ENCODE results near the gene KICS2. TPM values are rescaled to one million over a fixed set of nuclear protein-coding genes. Genes with fewer than 3 reads are reported as not detected.

Gene KICS2
- total and polyA plus RNA-seq, 2 of the 8 experiments (the other 6 are each of a cell fraction or from before 2014, with no cell fraction given) = 5.6 to 9.5 TPM

GRCh38 chr12:64220046-64220445 is 2.0 kb downstream of the KICS2 start:
- Histone ChIP-seq H3K9ac (replicated peaks in 1 of 4; ENCODE audit: extremely low read depth in 1 of 4, low read depth in 3 of 4, low read length in 3 of 4) (no peak overlapping the region), H3K56ac (replicated peaks; ENCODE audit: insufficient read length, low read depth, low read length) (no peak overlapping the region), H2BK120ac (replicated peaks; ENCODE audit: low read depth, low read length) (no peak overlapping the region), H2BK5ac (ENCODE audit: low read depth, low read length) (no peak overlapping the region), H3K18ac (ENCODE audit: extremely low read depth, low read length) (no peak overlapping the region), H3K9me3 (ENCODE audit: insufficient read depth in 2 of 2, low read depth in 1 of 2, low read length in 1 of 2) (no peaks in the 10 kb centered on the region), H3K23ac (ENCODE audit: insufficient read length) (no peak overlapping the region), H3K4me1 (replicated peaks in 1 of 4; ENCODE audit: control insufficient read depth in 3 of 4, insufficient read depth in 4 of 4, low read length in 3 of 4) (peaks cover 0 to 10% (median 3%) of the 10 kb centered on the region in 4 experiments; a peak in 5 of 7 replicates), H3K27me3 (replicated peaks in 1 of 4; ENCODE audit: control insufficient read depth in 3 of 4, extremely low read depth in 1 of 4, insufficient read depth in 3 of 4, low read length in 3 of 4) (no peaks in the 10 kb centered on the region), H4K5ac (ENCODE audit: insufficient read length, low read depth, low read length) (peak overlapping the region; percentile 9), H3K23me2 (ENCODE audit: low read depth, low read length) (no peaks in the 10 kb centered on the region), H3K4ac (replicated peaks; ENCODE audit: insufficient read length, low read depth, low read length) (no peak overlapping the region), H4K8ac (ENCODE audit: extremely low read depth, insufficient read depth, low read length) (no peak overlapping the region), H2BK20ac (ENCODE audit: low read length) (no peak overlapping the region), H2AK5ac (ENCODE audit: low read depth, low read length) (no peak overlapping the region), H3K4me3 (ENCODE audit: extremely low read depth in 1 of 4, insufficient read depth in 2 of 4, low read depth in 3 of 4, low read length in 4 of 4) (no peak overlapping the region; a peak in 1 of 8 replicates), H3K4me2 (ENCODE audit: insufficient read depth in 1 of 2, low read depth in 2 of 2, low read length in 2 of 2) (peak overlapping the region; percentile 13 to 23; a peak in 2 of 4 replicates), H3K79me2 (ENCODE audit: control insufficient read depth in 1 of 2, insufficient read depth in 2 of 2, low read length in 2 of 2) (0 out of 4 replicates have a peak, but pooled peaks cover 0 to 2% of the 10 kb centered on the region in 2 experiments), H4K20me1 (replicated peaks in 1 of 2; ENCODE audit: control insufficient read depth in 1 of 2, insufficient read depth in 2 of 2, low read length in 2 of 2) (no peaks in the 10 kb centered on the region), H3K27ac (ENCODE audit: low read depth, low read length) (0 out of 2 replicates have a peak overlapping the region, but pooled peaks have one; percentile 28), H4K91ac (replicated peaks; ENCODE audit: insufficient read length, low read length) (peak overlapping the region; percentile 25), H2BK12ac (ENCODE audit: low read depth, low read length) (no peak overlapping the region), H2AFZ (ENCODE audit: low read length) (no peak overlapping the region), H2BK15ac (ENCODE audit: low read length) (no peak overlapping the region), H3K36me3 (ENCODE audit: control insufficient read depth in 2 of 4, insufficient read depth in 4 of 4, low read length in 3 of 4) (no peaks in the 10 kb centered on the region), H3K79me1 (ENCODE audit: low read depth, low read length) (no peaks in the 10 kb centered on the region), H3K14ac (ENCODE audit: insufficient read length) (no peak overlapping the region)
- ChIA-PET CTCF (ENCODE audit: partially characterized antibody) (interaction anchor here (0.9 kb wide), 1 partner anchor 393 kb away, joined by 3 read pairs; no protein-coding TSS in a partner anchor), POLR2A (ENCODE audit: partially characterized antibody) (interaction anchor here (0.7 to 1.1 kb wide), 2 partner anchors 9 to 24 kb away, joined by 3 read pairs; no protein-coding TSS in a partner anchor)
- 91% methylated on average over 3 of the region's 3 CpGs; no CpG with 5 or more reads in 1 of the 2 experiments for WGBS, 2 experiments (ENCODE audit: extremely low coverage in 1 of 2, insufficient coverage in 1 of 2, insufficient read length in 1 of 2, insufficient replicate concordance in 2 of 2, low coverage in 1 of 2, low lambda C conversion rate in 2 of 2, missing lambda C conversion rate in 1 of 2)
- DNase-seq (ENCODE audit: low read depth in 1 of 2, low spot score in 2 of 2) (no peak), FAIRE-seq (no peak)
- TF ChIP-seq CREB1 (IDR thresholded peaks at IDR 0.05) (no peak), BRCA1 (IDR thresholded peaks at IDR 0.05; ENCODE audit: low read depth, low read length) (no peak), GTF2F1 (IDR thresholded peaks at IDR 0.05; ENCODE audit: borderline replicate concordance, low read depth, low read length) (no peak), RAD21 (IDR thresholded peaks at IDR 0.05 in 1 of 2, conservative IDR thresholded peaks at IDR 0.05 in 1 of 2; ENCODE audit: low read depth in 2 of 2, low read length in 2 of 2) (no peak), ZNF274 (IDR thresholded peaks at IDR 0.05; ENCODE audit: borderline replicate concordance, extremely low read depth, low read length) (no peak), NANOG (IDR thresholded peaks at IDR 0.05; ENCODE audit: insufficient read depth, low read depth, low read length, poor library complexity, severe bottlenecking) (no peak), KDM4A (IDR thresholded peaks at IDR 0.05; ENCODE audit: low read depth, low read length, severe bottlenecking) (no peak), POU5F1 (IDR thresholded peaks at IDR 0.05; ENCODE audit: low read depth, low read length) (no peak), GABPA (IDR thresholded peaks at IDR 0.05; ENCODE audit: borderline replicate concordance, insufficient read depth, low read length) (no peak)
- TF ChIP-seq, protein P1, sequence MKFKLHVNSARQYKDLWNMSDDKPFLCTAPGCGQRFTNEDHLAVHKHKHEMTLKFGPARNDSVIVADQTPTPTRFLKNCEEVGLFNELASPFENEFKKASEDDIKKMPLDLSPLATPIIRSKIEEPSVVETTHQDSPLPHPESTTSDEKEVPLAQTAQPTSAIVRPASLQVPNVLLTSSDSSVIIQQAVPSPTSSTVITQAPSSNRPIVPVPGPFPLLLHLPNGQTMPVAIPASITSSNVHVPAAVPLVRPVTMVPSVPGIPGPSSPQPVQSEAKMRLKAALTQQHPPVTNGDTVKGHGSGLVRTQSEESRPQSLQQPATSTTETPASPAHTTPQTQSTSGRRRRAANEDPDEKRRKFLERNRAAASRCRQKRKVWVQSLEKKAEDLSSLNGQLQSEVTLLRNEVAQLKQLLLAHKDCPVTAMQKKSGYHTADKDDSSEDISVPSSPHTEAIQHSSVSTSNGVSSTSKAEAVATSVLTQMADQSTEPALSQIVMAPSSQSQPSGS (IDR thresholded peaks at IDR 0.05; ENCODE audit: low read length) = no peak
